ENCODE data around the gene TSC2. TPM values are rescaled to one million over a fixed set of nuclear protein-coding genes. Genes with fewer than 3 reads are reported as not detected.
"Not testable (repeated sequence)": the region's sequence is repeated elsewhere in the genome, so short reads cannot be mapped to it uniquely, and the experiment has no call there.

TSC2 gene
- total RNA-seq, 4 donors from 2014 or later: 103 to 193 (median 143) TPM

GRCh38 chr16:2111412-2112335 is 63.9 kb downstream of the TSC2 start:
- H3K4me1 ChIP-seq; H3K4me3 ChIP-seq; H3K27ac ChIP-seq; H3K27me3 ChIP-seq; DNase-seq (ENCODE audit: low spot score in 2 of 2); H3K9me3 ChIP-seq: not testable (repeated sequence)
- no CpG with 5 or more reads among the region's 65 CpGs for WGBS
- H3K36me3 ChIP-seq: peaks cover 91% of the 10 kb centered on the region

DNA sequence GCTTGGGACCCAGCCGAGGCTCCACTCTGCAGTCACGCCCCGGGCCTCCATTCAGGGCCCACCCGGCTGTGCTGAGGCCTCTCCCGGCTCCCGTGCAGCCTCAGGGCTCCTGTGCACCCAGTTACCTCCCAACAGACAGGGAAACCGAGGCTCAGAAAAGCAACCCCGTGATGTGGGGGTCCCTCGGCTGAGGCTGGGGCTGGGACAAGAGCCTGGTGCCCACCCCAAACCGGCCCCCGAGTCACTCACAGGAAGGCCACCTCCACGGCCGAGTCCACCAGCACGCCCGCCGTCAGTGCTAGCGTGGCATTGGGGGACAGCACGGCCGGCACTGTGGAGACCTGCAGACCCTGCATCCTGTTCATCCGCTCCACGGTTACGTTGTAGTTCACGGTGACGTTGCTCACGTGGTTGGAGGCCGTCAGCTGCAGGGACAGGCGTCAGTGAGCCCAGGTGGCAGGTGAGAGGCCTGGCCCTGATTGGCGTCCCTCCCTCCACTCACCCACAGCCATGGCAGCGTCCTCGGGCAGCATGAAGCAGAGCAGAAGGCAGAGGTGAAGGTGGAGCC is 64.8 kb downstream of the TSC2 start:
- peaks cover 88% of the 10 kb centered on the region for H3K36me3 ChIP-seq
- H3K4me1 ChIP-seq: peaks cover 11% of the 10 kb centered on the region
- H3K4me3 ChIP-seq; H3K27me3 ChIP-seq; DNase-seq (ENCODE audit: low spot score in 2 of 2); H3K27ac ChIP-seq; H3K9me3 ChIP-seq: not testable (repeated sequence)
- 77% methylated on average over 13 of the region's 30 CpGs for WGBS

GRCh38 chr16:2114225-2114624 is 66.4 kb downstream of the TSC2 start:
- H3K9me3 ChIP-seq; H3K27me3 ChIP-seq; DNase-seq (ENCODE audit: low spot score in 2 of 2); H3K4me3 ChIP-seq; H3K27ac ChIP-seq: not testable (repeated sequence)
- WGBS: 76% methylated on average over 5 of the region's 26 CpGs
- H3K4me1 ChIP-seq: peaks cover 11% of the 10 kb centered on the region
- peaks cover 73% of the 10 kb centered on the region for H3K36me3 ChIP-seq

- H3K27ac ChIP-seq; H3K27me3 ChIP-seq; DNase-seq (ENCODE audit: low spot score in 2 of 2); H3K4me3 ChIP-seq; H3K9me3 ChIP-seq: not testable (repeated sequence)
- 85% methylated on average over 12 of the region's 34 CpGs for WGBS
- Histone ChIP-seq H3K36me3 (peaks cover 64% of the 10 kb centered on the region), H3K4me1 (peaks cover 11% of the 10 kb centered on the region)
These were observed 67.3 kb downstream of the TSC2 start for GRCh38 chr16:2114885-2115590.

- DNase-seq (ENCODE audit: low spot score in 2 of 2): no peak
- Histone ChIP-seq H3K27me3 (no peaks in the 10 kb centered on the region), H3K4me3 (no peak overlapping the region), H3K27ac (no peak overlapping the region), H3K36me3 (peaks cover 59% of the 10 kb centered on the region), H3K9me3 (no peaks in the 10 kb centered on the region), H3K4me1 (peaks cover 15% of the 10 kb centered on the region)
- TF ChIP-seq POLR2AphosphoS5 (IDR thresholded peaks at IDR 0.05): no peak
- no peak for TF ChIP-seq CTCF (IDR thresholded peaks at IDR 0.05)
- WGBS: no CpG with 5 or more reads among the region's 13 CpGs
These were observed 67.8 kb downstream of the TSC2 start for GRCh38 chr16:2115591-2115973.

DNA sequence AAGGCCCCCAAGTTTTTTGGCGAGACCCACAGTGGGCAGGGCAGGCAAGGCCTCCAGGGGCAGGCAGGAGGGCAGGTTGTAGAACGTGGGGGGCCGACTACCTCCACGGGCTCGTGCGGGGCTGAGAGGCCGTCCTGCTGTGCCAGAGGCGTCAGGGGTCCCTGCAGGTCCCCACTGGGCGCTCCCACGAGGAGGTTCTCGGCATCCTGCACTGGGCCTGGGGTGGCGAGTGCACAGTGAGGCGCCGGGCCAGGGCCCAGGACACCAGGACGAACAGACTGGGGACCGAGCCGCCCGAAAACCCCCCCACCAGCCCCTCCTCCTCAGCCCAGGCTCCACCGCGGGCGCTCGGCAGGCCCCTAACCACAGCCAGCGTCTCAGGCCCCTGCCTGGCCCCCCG is 68.6 kb downstream of the TSC2 start:
- Histone ChIP-seq H3K4me1 (peaks cover 20% of the 10 kb centered on the region), H3K36me3 (peaks cover 51% of the 10 kb centered on the region)
- H3K27ac ChIP-seq; H3K4me3 ChIP-seq; H3K27me3 ChIP-seq; DNase-seq (ENCODE audit: low spot score in 2 of 2); H3K9me3 ChIP-seq: not testable (repeated sequence)
- WGBS: 87% methylated on average over 7 of the region's 24 CpGs

GRCh38 chr16:2117341-2117740 is 69.6 kb downstream of the TSC2 start:
- not testable (repeated sequence) for DNase-seq (ENCODE audit: low spot score in 2 of 2); H3K9me3 ChIP-seq; H3K27ac ChIP-seq; H3K4me3 ChIP-seq; H3K27me3 ChIP-seq
- no CpG with 5 or more reads among the region's 25 CpGs for WGBS
- Histone ChIP-seq H3K36me3 (peaks cover 41% of the 10 kb centered on the region), H3K4me1 (peaks cover 29% of the 10 kb centered on the region)

GRCh38 chr16:2117960-2118722 is 70.4 kb downstream of the TSC2 start:
- not testable (repeated sequence) for DNase-seq (ENCODE audit: low spot score in 2 of 2)

More at GRCh38 chr16:2117960-2118722, 70.4 kb downstream of the TSC2 start:
- not testable (repeated sequence) for H3K9me3 ChIP-seq, H3K27ac ChIP-seq, H3K4me3 ChIP-seq, H3K27me3 ChIP-seq
- peaks cover 37% of the 10 kb centered on the region for H3K4me1 ChIP-seq
- peaks cover 35% of the 10 kb centered on the region for H3K36me3 ChIP-seq
- WGBS: 67% methylated on average over 3 of the region's 35 CpGs
